A549 (cell line): ENCODE data around the gene IL12B. TPM values are rescaled to one million over a fixed set of nuclear protein-coding genes. Genes with fewer than 3 reads are reported as not detected.

Source experiments
- ATAC-seq, 2 experiments: fragments of 200-7000 bp in 1 of 2; fragments of >200 bp in 1 of 2; cut with Nextera tagmentation in 1 of 2; cut with Tn5 transposase in 1 of 2; 3 replicates each; pipeline versions ENCODE4 v1.8.0 to v1.9.1; 2018 to 2020; ENCODE audit warnings: mild to moderate bottlenecking in 1 of 2, moderate library complexity in 1 of 2
- CTCF ChIA-PET: fragments of 300-600 bp; sonication (Branson Sonifier 250); formaldehyde crosslinking; extraction: SDS; loops from one replicate; lab custom pipeline; 2021; ENCODE audit warnings: antibody characterized with exemption, inconsistent platforms; lab: Yijun Ruan, JAX
- POLR2A ChIA-PET: fragments of 350-600 bp; formaldehyde crosslinking; extraction: SDS; loops from one replicate; lab custom pipeline; 2021; ENCODE audit warnings: antibody characterized with exemption, inconsistent platforms; lab: Yijun Ruan, JAX
- DNase-seq, 2 experiments: peaks; one replicate each; pipeline versions ENCODE4 v3.0.0 to v3.0.0-alpha.2; 2011 to 2016; ENCODE audit warnings: low read depth in 1 of 2, low spot score in 1 of 2
- FAIRE-seq: peaks from 2 replicates; lab custom pipeline; 2011; peaks lifted over from hg19 to GRCh38; lab: Jason Lieb, UNC
- H3K27ac ChIP-seq, 2 experiments: fragments of >200 bp; sonication (Bioruptor Twin); formaldehyde crosslinking; 3 replicates each; pipeline ENCODE4 v1.5.1; 2016 to 2017
- H3K4me1 ChIP-seq: fragments of >200 bp; sonication (Bioruptor Twin); formaldehyde crosslinking; 3 replicates; pipeline ENCODE4 v1.6.1; 2016
- H3K4me2 ChIP-seq: fragments of >200 bp; sonication (Bioruptor Twin); formaldehyde crosslinking; 3 replicates; pipeline ENCODE4 v1.6.1; 2016
- H3K4me3 ChIP-seq: fragments of >200 bp; sonication (Bioruptor Twin); formaldehyde crosslinking; 3 replicates; pipeline ENCODE4 v1.5.1; 2016
- H3K9me3 ChIP-seq: fragments of >200 bp; sonication (Bioruptor Twin); formaldehyde crosslinking; 3 replicates; pipeline ENCODE4 v1.6.1; 2016
- BHLHE40 ChIP-seq: IDR thresholded peaks from 2 replicates; pipeline ENCODE4 v1.6.1; 2012; ENCODE audit warnings: low read depth, low read length, inconsistent platforms
- CBX2 ChIP-seq: fragments of 200-600 bp; sonication (generic); IDR thresholded peaks from 2 replicates; pipeline ENCODE4 v1.6.1; 2016; ENCODE audit warnings: low read depth, mild to moderate bottlenecking, borderline replicate concordance
- CBX8 ChIP-seq: fragments of 200-600 bp; sonication (generic); IDR thresholded peaks from 2 replicates; pipeline ENCODE4 v1.6.1; 2016
- CEBPB ChIP-seq, 2 experiments: fragments of >200 bp in 1 of 2; sonication (Bioruptor Twin) in 1 of 2; formaldehyde crosslinking in 1 of 2; IDR thresholded peaks; 2 replicates each; pipeline ENCODE4 v1.6.1; 2012 to 2016
- CHD4 ChIP-seq: fragments of 200-600 bp; sonication (generic); IDR thresholded peaks from 2 replicates; pipeline ENCODE4 v1.6.1; 2016; ENCODE audit warnings: antibody characterized with exemption, mild to moderate bottlenecking, borderline replicate concordance
- EHF ChIP-seq: fragments of 250-450 bp; sonication (Bioruptor Pico); IDR thresholded peaks from 2 replicates; pipeline ENCODE4 v1.5.0; 2020; ENCODE audit warnings: mild to moderate bottlenecking
- ESRRA ChIP-seq: fragments of 150-350 bp; IDR thresholded peaks from 2 replicates; pipeline ENCODE4 v1.6.1; 2014; ENCODE audit warnings: mild to moderate bottlenecking, low read length, borderline replicate concordance
- FOSB ChIP-seq: fragments of 250-450 bp; sonication (Bioruptor Pico); IDR thresholded peaks from 2 replicates; pipeline ENCODE4 v1.5.0; 2020; ENCODE audit warnings: mild to moderate bottlenecking, moderate library complexity
- FOXS1 ChIP-seq: fragments of 250-450 bp; sonication (Bioruptor Pico); IDR thresholded peaks from 2 replicates; pipeline ENCODE4 v1.5.0; 2020; ENCODE audit warnings: mild to moderate bottlenecking, moderate library complexity
- GATA3 ChIP-seq: IDR thresholded peaks from 2 replicates; pipeline ENCODE4 v1.6.1; 2012; ENCODE audit warnings: borderline replicate concordance
- HDAC2 ChIP-seq: fragments of 200-600 bp; sonication (generic); IDR thresholded peaks from 2 replicates; pipeline ENCODE4 v1.6.1; 2016
- HEYL ChIP-seq: fragments of 250-450 bp; sonication (Bioruptor Pico); IDR thresholded peaks from 2 replicates; pipeline ENCODE4 v1.8.0; 2021; ENCODE audit warnings: mild to moderate bottlenecking, moderate library complexity
- HOXB5 ChIP-seq: fragments of 250-450 bp; sonication (Bioruptor Pico); IDR thresholded peaks from 2 replicates; pipeline ENCODE4 v1.5.0; 2020; ENCODE audit warnings: mild to moderate bottlenecking, moderate library complexity
- JUN ChIP-seq, 2 experiments: fragments of >200 bp; sonication (Bioruptor Twin); formaldehyde crosslinking; IDR thresholded peaks; 2 replicates in 1 of 2; 3 replicates in 1 of 2; pipeline ENCODE4 v1.6.1; 2016 to 2017
- JUNB ChIP-seq: fragments of >200 bp; sonication (Bioruptor Twin); formaldehyde crosslinking; IDR thresholded peaks from 2 replicates; pipeline ENCODE4 v1.6.1; 2016
- MAFK ChIP-seq: fragments of 450-650 bp; IDR thresholded peaks from 2 replicates; pipeline ENCODE4 v1.6.1; 2014; ENCODE audit not compliant: partially characterized antibody
- MAZ ChIP-seq: fragments of 150-350 bp; IDR thresholded peaks from 2 replicates; pipeline ENCODE4 v1.6.1; 2014; ENCODE audit warnings: antibody characterized with exemption, low read depth, low read length, borderline replicate concordance
- MYC ChIP-seq: IDR thresholded peaks from 2 replicates; pipeline ENCODE4 v1.6.1; 2012; ENCODE audit warnings: mild to moderate bottlenecking, inconsistent platforms, low read length, improper control_type of control experiment, borderline replicate concordance
- NFE2L2 ChIP-seq: fragments of 150-350 bp; conservative IDR thresholded peaks from 2 replicates; pipeline ENCODE4 v1.6.1; 2014; ENCODE audit warnings: low read length
- NPAS2 ChIP-seq: fragments of 250-450 bp; sonication (Bioruptor Pico); IDR thresholded peaks from 2 replicates; pipeline ENCODE4 v1.8.0; 2022; ENCODE audit warnings: mild to moderate bottlenecking, moderate library complexity, borderline replicate concordance
- PBX3 ChIP-seq: IDR thresholded peaks from 2 replicates; pipeline ENCODE4 v1.6.1; 2012
- PHF8 ChIP-seq: fragments of 200-600 bp; sonication (generic); IDR thresholded peaks from 2 replicates; pipeline ENCODE4 v1.6.1; 2016; ENCODE audit warnings: low read depth, mild to moderate bottlenecking, antibody characterized with exemption, moderate library complexity, borderline replicate concordance
- RCOR1 ChIP-seq: fragments of 150-350 bp; IDR thresholded peaks from 2 replicates; pipeline ENCODE4 v1.6.1; 2014; ENCODE audit warnings: antibody characterized with exemption, low read length, low read depth
- REST ChIP-seq: fragments of 200-600 bp; sonication (generic); IDR thresholded peaks from 2 replicates; pipeline ENCODE4 v1.6.1; 2016; ENCODE audit warnings: antibody characterized with exemption, mild to moderate bottlenecking, moderate library complexity
- RNF2 ChIP-seq: fragments of 200-600 bp; sonication (generic); IDR thresholded peaks from 2 replicates; pipeline ENCODE4 v1.6.1; 2016; ENCODE audit warnings: low read depth, mild to moderate bottlenecking, antibody characterized with exemption, moderate library complexity, borderline replicate concordance
- SREBF2 ChIP-seq: fragments of 450-650 bp; IDR thresholded peaks from 2 replicates; pipeline ENCODE4 v1.6.1; 2014; ENCODE audit warnings: mild to moderate bottlenecking, moderate library complexity
- TFCP2L1 ChIP-seq: fragments of 250-450 bp; sonication (Bioruptor Pico); IDR thresholded peaks from 2 replicates; pipeline ENCODE4 v1.5.0; 2021; ENCODE audit warnings: mild to moderate bottlenecking
- TP53 ChIP-seq: fragments of 250-450 bp; sonication (Bioruptor Pico); IDR thresholded peaks from 2 replicates; pipeline ENCODE4 v1.5.0; 2021; ENCODE audit warnings: mild to moderate bottlenecking, moderate library complexity
- ZC3H11A ChIP-seq: fragments of 450-650 bp; IDR thresholded peaks from 2 replicates; pipeline ENCODE4 v1.6.1; 2014; ENCODE audit warnings: antibody characterized with exemption, mild to moderate bottlenecking
- ZNF302 ChIP-seq: fragments of 250-450 bp; sonication (Bioruptor Pico); IDR thresholded peaks from 2 replicates; pipeline ENCODE4 v1.9.0; 2021; ENCODE audit warnings: inconsistent platforms, mild to moderate bottlenecking, moderate library complexity
- ZSCAN20 ChIP-seq: fragments of 250-450 bp; sonication (Bioruptor Pico); IDR thresholded peaks from 2 replicates; pipeline ENCODE4 v1.8.0; 2022; ENCODE audit warnings: mild to moderate bottlenecking, moderate library complexity
- WGBS: methylation state at CpG from one replicate; pipeline ENCODE4 v1.1.6; 2017; ENCODE audit errors: missing lambda C conversion rate; 5-methylcytosine and 5-hydroxymethylcytosine counted together
- polyA plus RNA-seq, 4 experiments: library from polyadenylated mRNA; depleted of rRNA in 3 of 4; stranded (reverse); fragments of >200 nt; fragmentation: RNase III in 1 of 4; extraction: RNeasy Plus Mini Kit Qiagen cat#74134 plus additional on column Dnase treatment in 1 of 4; gene quantifications; 2 replicates in 3 of 4; 3 replicates in 1 of 4; pipeline ENCODE4 v1.2.3, GENCODE V29; 2011 to 2017

The IL12B gene
- polyA plus RNA-seq, 2 of the 4 experiments (the other 2 are of a cell fraction), result 0.08 to 0.09 TPM

- DNase-seq (peak in 1 of 2 experiments; percentile 37), FAIRE-seq (no peak)
- H3K9me3 ChIP-seq, result no peaks in the 10 kb centered on the region
- TF ChIP-seq TFCP2L1 (CRISPR knock-in tag) (no peak), ESRRA (no peak), GATA3 (no peak), JUN (IDR thresholded peaks at IDR 0.05) (no peak), FOXS1 (CRISPR knock-in tag) (no peak), CBX8 (no peak), HOXB5 (CRISPR knock-in tag) (no peak), PBX3 (no peak), RCOR1 (no peak), CEBPB (IDR thresholded peaks at IDR 0.05) (no peak), BHLHE40 (no peak), MAFK (no peak), NPAS2 (CRISPR knock-in tag) (no peak), PHF8 (no peak), CBX2 (no peak), HDAC2 (no peak), HEYL (CRISPR knock-in tag) (no peak), EHF (CRISPR knock-in tag) (no peak), CHD4 (no peak)
- TF ChIP-seq, all 56 proteins: peak for 0
- Histone ChIP-seq H3K4me2 (no peak overlapping the region), H3K4me3 (no peak overlapping the region), H3K4me1 (peaks cover 36% of the 10 kb centered on the region), H3K27ac (peak overlapping the region in 1 of 2 experiments; percentile 18; a peak in 1 of 6 replicates)
- ChIA-PET POLR2A (no interaction called here), CTCF (interaction anchor here (1.6 kb wide), 1 partner anchor 107 kb away, joined by 4 read pairs; no protein-coding TSS in a partner anchor)
- no peak for ATAC-seq
- WGBS, result 19% methylated on average over 1 of the region's 1 CpG
Measured at GRCh38 chr5:159337016-159337955, 7.0 kb upstream of the IL12B start.

- ChIA-PET POLR2A (no interaction called here), CTCF (interaction anchor here (1.6 kb wide), 1 partner anchor 107 kb away, joined by 4 read pairs; no protein-coding TSS in a partner anchor)
- WGBS, result 84% methylated on average over 5 of the region's 5 CpGs
Measured at GRCh38 chr5:159336586-159336985, 6.3 kb upstream of the IL12B start.

More at GRCh38 chr5:159336586-159336985, 6.3 kb upstream of the IL12B start:
- TF ChIP-seq REST (no peak), SREBF2 (no peak), FOSB (no peak), ZNF302 (CRISPR knock-in tag) (no peak), TP53 (CRISPR knock-in tag) (no peak), CBX8 (no peak), FOXS1 (CRISPR knock-in tag) (no peak), ZSCAN20 (CRISPR knock-in tag) (no peak), RNF2 (no peak), MYC (no peak), JUNB (no peak), MAZ (no peak), ESRRA (no peak), NFE2L2 (no peak), PBX3 (no peak), ZC3H11A (no peak), CEBPB (IDR thresholded peaks at IDR 0.05) (no peak), RCOR1 (no peak)
- DNase-seq, result no peak
- no peak overlapping the region for H3K4me3 ChIP-seq
- H3K4me1 ChIP-seq, result peaks cover 33% of the 10 kb centered on the region
- H3K9me3 ChIP-seq, result no peaks in the 10 kb centered on the region
- no peak for ATAC-seq
- H3K4me2 ChIP-seq, result no peak overlapping the region
- no peak overlapping the region for H3K27ac ChIP-seq
- no peak for FAIRE-seq
